Urothelium cell line (cell line): ENCODE results near the gene SLCO6A1.
"Not testable (repeated sequence)": the region's sequence is repeated elsewhere in the genome, so short reads cannot be mapped to it uniquely, and the experiment has no call there.

Experiments used
- DNase-seq: peaks from one replicate; pipeline ENCODE4 v3.0.0; 2011; ENCODE audit warnings: low spot score, mixed read lengths
- FAIRE-seq: peaks from 2 replicates; lab custom pipeline; 2011; peaks lifted over from hg19 to GRCh38; lab: Jason Lieb, UNC

Gene SLCO6A1, protein sequence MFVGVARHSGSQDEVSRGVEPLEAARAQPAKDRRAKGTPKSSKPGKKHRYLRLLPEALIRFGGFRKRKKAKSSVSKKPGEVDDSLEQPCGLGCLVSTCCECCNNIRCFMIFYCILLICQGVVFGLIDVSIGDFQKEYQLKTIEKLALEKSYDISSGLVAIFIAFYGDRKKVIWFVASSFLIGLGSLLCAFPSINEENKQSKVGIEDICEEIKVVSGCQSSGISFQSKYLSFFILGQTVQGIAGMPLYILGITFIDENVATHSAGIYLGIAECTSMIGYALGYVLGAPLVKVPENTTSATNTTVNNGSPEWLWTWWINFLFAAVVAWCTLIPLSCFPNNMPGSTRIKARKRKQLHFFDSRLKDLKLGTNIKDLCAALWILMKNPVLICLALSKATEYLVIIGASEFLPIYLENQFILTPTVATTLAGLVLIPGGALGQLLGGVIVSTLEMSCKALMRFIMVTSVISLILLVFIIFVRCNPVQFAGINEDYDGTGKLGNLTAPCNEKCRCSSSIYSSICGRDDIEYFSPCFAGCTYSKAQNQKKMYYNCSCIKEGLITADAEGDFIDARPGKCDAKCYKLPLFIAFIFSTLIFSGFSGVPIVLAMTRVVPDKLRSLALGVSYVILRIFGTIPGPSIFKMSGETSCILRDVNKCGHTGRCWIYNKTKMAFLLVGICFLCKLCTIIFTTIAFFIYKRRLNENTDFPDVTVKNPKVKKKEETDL

DNA sequence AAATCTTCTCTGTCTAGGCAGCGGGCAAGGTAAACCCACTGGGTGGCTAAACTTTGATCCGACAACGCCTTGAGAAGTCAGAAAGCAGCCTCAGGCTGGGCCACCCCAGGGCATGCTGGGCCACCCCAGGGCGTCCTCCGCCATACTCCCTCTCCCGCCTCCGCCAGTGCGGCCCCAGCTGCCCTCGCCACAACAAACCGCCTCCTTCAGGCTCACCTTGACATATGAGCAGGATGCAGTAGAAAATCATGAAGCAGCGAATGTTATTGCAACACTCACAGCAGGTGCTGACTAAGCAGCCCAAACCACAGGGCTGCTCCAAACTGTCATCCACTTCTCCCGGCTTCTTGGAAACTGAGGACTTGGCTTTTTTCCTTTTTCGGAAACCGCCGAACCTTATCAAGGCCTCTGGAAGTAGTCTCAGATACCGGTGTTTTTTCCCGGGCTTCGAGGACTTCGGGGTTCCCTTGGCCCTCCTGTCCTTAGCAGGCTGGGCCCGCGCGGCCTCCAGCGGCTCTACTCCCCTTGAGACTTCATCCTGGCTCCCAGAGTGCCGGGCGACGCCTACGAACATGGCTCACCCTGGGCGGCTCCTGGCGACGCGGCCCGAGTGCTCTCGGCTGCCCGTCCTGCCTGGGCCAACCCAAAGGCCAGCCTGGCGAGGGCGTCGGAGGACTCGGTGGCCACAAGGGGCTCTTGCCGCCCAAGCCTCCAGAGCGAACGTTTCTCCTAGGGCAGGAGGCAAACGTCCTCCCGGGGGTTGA, at the start of gene SLCO6A1:
Gene SLCO6A1 (minus strand): TSS at position 731 of the 764 bp plus-strand sequence. CDS start 157 bp downstream, at position 574.
- no peak for DNase-seq
- FAIRE-seq = no peak

DNA sequence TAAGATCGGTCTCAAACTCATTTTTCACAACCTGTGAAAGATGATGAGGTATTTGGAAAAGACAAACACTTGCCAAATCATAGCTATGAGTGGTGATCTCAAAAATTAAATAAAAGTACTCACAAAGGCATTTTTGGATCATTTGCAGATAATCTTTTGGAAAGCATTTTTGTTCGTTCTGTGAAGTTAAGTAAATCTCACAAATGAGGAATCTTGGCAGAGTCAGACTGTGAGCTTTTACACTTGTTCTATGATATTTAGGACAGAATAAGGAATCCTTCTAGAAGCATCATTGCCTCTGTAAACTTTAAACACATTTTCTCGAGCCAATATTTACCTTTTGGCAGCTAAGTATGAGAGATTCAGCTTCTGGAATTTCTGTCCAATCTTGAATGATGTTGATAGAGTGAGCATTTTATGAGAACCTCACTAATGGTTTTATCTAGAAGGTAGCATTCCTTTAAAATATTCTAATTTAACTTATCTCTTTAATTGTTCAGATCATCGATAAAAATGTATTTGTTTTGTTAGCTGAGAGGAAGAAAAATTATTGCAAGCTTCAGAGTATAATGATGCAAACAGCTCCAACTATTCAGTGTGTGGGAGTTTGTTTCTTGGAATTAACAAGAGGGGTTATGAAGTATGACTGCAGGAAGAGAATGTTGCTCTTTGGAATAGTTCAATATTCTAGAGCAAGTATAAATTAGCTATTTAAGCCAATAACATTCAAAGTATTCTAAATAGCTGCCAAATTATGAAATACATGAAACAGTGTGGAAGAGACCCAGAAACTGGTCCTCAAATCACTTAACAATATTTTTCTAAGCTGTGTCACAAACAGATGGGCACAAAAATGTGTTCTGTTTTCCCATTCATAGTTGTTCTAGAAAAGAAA, 48.6 kb upstream of the SLCO6A1 start:
- no peak for DNase-seq
- no peak for FAIRE-seq

DNA sequence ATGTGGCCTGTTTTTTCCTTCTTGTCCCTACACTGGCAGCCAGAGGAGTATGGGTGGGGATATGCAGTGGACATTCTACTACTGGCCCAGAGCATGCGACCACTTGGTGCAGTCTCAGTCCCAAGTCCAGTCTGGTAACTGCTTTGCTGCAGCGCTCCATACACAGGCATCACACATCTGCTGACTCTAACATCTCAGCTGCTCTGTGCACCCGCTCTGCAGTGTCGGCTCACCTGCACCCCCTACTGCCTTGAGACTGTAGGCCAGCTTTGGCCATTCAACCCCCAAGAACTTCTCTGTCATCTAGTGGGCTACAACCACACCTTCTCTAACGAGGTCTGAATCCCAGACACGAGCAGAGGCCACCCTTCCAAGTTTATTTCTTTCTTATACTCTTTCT, 46.4 kb upstream of the SLCO6A1 start:
- DNase-seq = peak; percentile 29
- FAIRE-seq = no peak

DNA sequence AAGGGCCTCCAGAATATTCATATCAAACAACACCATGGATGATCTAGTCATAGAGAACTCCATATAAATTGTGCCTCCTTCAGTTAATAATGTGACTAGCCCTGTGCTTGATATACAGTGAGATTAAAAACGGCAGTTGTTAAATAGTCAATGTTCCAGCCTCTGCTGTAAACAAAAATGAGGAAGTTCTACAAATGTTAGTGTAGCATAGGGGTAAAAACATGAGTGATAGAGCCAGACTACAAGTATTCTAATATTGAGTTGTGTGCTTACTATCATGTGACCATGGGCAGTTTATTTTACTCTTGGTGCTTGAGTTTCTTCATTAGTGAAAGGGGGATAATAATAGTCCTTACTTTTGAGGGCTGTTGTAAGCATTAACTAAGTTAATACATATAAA, 43.3 kb upstream of the SLCO6A1 start:
- FAIRE-seq = no peak
- no peak for DNase-seq

DNA sequence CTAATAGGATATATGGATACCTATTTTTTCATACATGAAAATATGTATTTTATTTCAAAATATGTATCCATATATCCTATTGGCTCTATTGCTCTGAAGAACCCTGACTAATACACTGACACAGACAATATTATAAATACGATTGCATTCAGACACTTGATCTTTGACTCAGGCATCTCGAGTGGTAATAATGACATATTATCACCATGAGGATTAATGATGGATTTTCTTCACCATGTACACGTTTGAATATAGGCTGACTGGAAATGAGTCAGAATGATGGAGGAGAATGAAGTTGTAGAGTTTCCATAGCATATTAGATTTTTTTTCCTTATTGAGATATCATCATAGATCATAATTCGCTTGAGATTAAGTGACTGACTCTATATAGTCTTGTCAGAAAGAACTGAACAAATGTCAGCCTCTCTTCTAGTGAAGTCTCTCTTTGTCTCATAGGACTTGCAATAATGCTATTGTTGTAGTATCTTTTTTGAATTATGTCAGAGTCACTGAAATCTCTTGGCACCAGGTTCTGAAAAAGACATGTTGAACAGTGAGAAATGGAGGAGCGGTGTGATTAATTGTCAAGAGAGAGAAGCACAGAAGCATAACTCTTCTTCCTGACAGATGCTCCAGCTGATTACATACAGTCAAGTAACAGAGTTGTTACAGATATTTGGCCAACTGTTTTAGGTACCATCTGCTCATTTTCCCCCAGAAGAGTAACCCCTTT, 41.4 kb upstream of the SLCO6A1 start:
- no peak for DNase-seq
- FAIRE-seq = no peak

DNA sequence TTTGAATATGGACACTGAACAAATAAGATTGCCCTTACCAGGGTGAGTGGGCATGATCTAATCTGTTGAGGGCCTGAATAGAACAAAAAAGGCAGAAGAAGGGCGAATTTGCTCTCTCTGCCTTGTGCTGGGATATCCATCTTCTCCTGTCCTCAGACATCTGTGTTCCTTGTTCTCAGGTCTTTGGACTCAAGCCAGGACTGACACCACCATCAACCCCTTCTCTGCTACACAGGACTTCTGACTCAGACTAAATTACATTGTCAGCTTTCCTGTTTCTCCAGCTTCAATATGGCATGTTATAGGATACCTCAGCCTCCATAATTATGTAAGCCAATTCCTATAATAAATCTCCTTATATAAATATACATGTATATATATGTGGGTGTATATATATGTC, 40.8 kb upstream of the SLCO6A1 start:
- FAIRE-seq (no peak), DNase-seq (no peak)

DNA sequence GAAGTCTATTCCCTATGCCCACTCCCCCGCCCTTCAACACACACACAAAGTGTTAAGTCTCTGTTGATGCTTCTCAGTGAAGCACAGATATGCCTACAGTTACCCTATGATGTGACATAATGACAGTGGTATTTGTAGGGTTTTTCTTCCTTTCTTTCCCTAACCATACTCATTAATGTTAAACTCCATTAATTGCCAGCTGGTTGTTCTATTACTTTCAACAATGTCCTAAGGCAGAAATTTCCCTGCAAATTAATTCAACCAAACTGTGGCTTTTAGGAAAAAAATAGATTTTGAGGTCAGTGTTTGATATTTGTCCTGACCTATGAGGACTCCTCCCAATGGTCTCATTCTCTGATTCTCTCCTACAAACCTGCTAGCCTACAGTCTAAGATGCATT, 38.2 kb upstream of the SLCO6A1 start:
- no peak for FAIRE-seq

DNA sequence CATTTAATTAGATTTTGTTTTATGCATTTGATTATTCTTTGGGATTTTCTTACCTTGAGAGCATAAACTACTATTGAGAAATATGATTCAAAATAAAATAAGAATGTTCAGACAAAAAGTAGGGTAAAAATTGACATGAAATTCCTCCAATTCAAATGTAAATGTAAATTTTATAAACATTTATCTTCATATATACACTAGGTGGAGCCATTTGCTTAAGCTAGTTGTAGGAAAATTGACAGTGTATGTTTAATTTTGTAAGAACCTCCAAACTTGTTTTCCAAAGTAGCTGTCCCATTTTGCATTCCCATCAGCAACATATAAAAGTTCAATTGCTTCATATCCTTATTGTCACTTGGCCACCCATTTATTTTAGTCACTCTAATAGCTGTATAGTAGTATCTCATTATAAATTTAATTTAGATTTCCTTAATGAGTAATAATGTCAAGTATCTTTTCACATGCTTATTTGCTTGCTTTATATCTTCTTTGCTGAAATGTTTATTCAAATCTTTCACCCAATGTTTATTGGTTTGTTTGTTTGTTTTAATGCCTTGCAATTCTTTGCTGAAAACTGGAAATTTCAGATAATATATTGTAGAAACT, 37.6 kb upstream of the SLCO6A1 start:
- FAIRE-seq (no peak), DNase-seq (no peak)

More for the DNA sequence above, 38.2 kb upstream of the SLCO6A1 start:
- no peak for DNase-seq

DNA sequence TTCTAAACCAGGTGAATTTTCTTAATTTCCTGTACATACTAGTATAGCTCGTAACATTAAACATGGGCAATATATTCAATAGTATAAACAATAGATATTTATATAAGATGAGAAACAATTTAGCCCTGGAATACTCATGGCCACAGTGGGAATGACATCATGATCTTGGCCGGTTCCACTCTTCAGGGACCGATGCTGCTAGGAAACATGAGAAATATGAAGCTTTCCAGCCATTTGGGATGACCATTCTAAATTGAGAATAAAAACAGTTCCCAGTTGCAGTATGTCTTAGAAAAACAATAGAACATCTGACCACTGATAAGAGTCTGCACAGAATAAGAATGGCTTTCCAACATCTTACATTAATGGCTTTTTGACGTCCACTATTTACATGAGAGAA, 33.3 kb upstream of the SLCO6A1 start:
- no peak for FAIRE-seq
- no peak for DNase-seq

DNA sequence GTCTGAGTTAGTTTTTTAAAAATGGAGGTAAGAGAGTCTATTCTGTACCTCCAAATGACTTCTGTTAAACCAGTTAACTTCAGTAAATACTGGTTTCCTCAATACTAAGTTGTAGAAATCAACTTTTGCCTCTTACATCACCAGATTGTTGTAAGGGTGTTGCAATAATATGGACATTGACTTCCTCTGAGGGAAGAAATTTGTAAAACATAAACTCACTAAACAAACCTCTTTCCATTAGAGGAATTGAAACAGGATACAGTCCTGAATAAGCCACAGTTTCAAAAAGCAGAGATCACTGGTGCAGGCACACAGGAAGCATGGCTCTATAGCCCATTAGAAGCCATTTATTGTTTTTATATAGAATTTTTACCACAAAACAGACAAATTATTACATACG, 32.7 kb upstream of the SLCO6A1 start:
- no peak for DNase-seq
- no peak for FAIRE-seq

DNA sequence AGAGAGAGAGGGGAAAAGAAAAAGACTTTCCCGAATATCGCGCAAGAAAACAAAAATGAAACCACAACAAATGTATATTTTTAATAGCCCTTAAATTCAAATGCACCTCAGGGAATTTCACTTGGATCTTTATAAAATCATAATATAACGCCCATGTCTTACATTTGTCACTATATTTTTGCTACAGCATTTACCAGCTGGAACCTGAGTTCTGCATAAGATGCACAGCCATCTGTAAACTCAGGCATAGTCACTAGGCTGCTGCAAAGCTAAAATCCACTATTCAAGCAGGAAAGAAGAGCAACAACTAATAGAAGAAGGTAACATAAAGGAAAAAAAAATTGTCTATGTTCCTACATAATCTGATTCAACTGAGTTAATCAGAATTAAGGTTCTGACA, 30.6 kb upstream of the SLCO6A1 start:
- no peak for FAIRE-seq

DNA sequence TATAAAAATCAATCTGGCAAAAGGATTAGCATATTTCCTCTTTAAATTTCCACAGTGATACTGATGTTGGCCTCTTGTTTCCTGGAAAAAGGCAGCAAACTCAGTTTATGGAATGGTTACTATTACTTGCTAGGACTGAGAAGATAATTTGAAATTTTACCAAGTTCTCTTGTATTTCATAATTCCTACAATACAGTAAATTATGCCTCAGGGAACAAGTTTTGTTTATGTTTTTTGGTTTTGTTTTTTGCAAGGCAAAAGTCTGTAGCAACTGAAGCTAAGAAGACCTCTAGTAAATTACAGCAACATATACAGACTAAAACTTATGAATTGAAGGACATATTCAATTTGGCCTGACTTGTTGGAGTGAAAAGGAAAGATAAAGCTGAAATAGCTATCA, 30.2 kb upstream of the SLCO6A1 start:
- DNase-seq (no peak), FAIRE-seq (no peak)

More for the DNA sequence above, 30.6 kb upstream of the SLCO6A1 start:
- no peak for DNase-seq

DNA sequence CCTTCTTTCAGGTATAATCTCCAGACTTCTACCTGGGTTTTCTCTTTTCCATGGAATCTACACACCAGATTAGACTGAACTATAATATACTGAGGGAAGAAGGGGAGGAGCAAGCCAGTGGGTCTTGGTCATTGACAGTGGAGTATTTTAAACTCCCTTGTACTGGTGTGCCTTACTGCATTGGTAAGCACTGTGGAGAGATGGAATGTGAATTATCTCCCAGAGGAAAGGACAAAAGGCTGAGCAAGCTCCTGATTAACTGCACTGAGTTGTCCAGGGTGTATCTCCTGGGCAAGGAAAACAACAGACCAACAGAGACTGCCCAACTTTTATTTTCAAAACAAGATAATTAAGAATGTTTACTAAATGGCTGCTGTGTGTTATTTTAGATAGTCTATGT, 29.8 kb upstream of the SLCO6A1 start:
- no peak for DNase-seq

DNA sequence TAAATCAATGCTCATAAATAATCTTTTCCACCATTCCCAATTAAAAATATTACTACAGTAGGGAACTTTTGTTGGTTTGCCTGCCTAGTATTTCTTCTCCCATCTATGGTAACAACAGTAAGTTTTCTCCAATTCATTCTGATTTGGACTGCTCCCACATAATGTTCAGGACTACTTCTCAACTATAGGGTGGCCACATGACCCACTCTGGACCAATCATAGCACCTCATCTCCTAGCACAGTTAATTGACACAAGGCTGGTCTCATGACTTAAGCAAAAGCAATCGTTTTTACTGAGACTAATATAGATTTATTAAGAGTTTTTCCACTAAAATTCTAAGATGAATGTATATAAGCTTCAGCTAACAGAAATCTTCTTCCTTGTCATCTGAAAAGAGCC, 28.7 kb upstream of the SLCO6A1 start:
- FAIRE-seq (no peak), DNase-seq (no peak)

More for the DNA sequence above, 29.8 kb upstream of the SLCO6A1 start:
- no peak for FAIRE-seq

DNA sequence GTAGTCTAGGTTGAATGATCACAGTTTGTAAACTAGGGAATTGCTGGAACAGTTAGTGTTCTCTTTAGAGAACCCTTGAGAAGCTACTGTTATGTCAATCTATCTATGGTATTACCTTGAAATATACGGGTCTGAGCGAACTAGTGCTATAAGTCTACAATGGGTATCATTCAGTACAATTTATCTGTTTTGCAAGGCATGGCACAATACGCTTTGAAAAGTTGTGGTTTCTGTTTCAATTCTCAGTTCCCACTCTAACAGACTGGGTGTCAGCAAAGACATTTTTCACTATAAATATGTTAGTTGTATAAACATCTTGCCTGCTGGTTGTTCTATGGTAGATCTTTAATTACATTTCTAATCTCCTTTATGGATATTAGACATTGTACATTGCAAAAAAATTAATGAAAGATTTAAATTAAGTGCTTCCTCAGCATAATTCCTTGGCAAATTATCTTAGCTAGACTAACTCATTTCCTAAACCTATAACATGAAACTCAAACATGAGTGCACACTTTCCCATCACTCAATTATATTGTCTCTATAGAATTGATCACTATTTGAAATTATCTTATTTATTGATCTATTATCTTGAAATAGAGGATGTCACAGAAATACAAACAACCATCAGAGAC, 24.9 kb upstream of the SLCO6A1 start:
- FAIRE-seq (no peak), DNase-seq (no peak)

DNA sequence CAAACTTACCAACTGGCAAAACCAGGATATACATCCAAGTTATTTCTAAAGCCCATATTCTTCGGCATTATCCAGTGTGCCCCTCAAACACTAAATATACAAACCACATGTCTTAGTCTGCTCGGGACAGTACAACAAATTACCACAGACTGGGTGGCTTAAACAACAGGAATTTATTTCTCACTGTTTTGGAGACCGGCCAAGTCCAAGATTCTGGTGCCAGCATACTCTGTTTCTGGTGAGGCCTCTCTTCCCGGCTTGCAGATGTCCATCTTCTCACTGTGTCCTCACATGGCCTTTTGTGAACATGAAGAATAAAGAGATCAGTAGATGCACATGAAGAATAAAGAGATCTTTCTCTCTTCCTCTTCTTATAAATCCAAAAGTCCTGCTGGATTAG, 12.9 kb upstream of the SLCO6A1 start:
- FAIRE-seq (no peak), DNase-seq (peak; percentile 13)

DNA sequence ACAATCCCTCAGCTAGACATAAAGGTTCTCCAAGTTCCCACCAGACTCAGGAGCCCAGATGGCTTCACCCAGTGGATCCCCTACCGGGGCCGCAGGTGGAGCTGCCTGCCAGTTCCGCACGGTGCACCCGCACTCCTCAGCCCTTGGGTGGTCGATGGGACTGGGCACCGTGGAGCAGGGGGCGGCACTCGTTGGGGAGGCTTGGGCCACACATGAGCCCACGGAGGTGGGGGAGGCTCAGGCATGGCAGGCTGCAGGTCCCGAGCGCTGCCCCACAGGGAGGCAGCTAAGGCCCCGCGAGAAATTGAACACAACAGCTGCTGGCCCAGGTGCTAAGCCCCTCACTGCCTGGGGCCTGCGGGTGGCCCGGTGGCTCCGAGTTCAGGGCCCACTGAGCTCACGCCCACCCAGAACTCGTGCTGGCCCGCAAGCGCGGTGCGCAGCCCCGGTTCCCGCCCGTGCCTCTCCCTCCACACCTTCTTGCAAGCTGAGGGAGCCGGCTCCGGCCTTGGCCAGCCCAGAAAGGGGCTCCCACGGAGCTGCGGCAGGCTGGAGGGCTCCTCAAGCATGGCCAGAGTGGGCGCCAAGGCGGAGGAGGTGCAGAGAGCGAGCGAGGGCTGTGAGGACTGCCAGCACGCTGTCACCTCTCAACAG, 7.4 kb downstream of the SLCO6A1 start:
- not testable (repeated sequence) for DNase-seq, FAIRE-seq

DNA sequence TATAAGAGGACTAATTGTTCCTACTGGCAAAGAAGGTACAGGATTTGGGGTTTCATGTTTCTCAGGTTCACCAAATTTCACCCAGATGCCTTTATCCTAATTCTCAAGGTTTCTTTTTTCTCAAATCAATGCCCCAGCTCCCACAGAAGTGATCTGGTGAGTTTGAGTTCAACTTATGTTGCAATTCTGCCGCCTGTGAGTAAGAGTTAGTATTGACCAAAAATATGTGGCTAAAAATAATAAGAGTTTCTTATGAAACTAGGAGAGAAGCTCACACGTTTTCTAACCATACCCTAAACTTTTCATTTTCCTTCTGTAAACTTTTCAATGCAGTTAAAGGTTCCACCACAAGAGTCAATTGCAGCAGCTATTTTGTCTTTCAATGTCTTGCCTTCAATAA, 15.1 kb downstream of the SLCO6A1 start:
- FAIRE-seq = no peak
- DNase-seq = no peak
